Activated naive CD8-positive, alpha-beta T cell treated with anti-CD3 and anti-CD28 coated beads for 36 hours (primary cell): ENCODE data around the gene MAP3K21. TPM values are rescaled to one million over a fixed set of nuclear protein-coding genes. Genes with fewer than 3 reads are reported as not detected.

Experiments used
- DNase-seq: peaks from one replicate; pipeline ENCODE4 v3.0.0; 2021
- H3K27ac Mint-ChIP-seq: one replicate; pipeline ENCODE4 v1.8.0; 2022; ENCODE audit warnings: mild to moderate bottlenecking, moderate library complexity, mixed read lengths
- H3K27me3 Mint-ChIP-seq: one replicate; pipeline ENCODE4 v1.8.0; 2022; ENCODE audit warnings: mild to moderate bottlenecking, mixed read lengths
- H3K36me3 Mint-ChIP-seq: one replicate; pipeline ENCODE4 v1.8.0; 2021; ENCODE audit warnings: mild to moderate bottlenecking, mixed read lengths
- H3K4me1 Mint-ChIP-seq: one replicate; pipeline ENCODE4 v1.8.0; 2021; ENCODE audit warnings: mixed read lengths
- H3K4me3 Mint-ChIP-seq: one replicate; pipeline ENCODE4 v1.8.0; 2022; ENCODE audit warnings: mild to moderate bottlenecking, moderate library complexity, mixed read lengths
- H3K9me3 Mint-ChIP-seq: one replicate; pipeline ENCODE4 v1.8.0; 2022; ENCODE audit warnings: mixed read lengths
- total RNA-seq, 2 experiments: library from RNA; stranded (reverse); gene quantifications; one replicate each; pipeline ENCODE4 v1.2.3, GENCODE V29; 2021

Gene MAP3K21
- total RNA-seq, result 1 to 10 TPM; 1.6 to 1.9 TPM

DNA sequence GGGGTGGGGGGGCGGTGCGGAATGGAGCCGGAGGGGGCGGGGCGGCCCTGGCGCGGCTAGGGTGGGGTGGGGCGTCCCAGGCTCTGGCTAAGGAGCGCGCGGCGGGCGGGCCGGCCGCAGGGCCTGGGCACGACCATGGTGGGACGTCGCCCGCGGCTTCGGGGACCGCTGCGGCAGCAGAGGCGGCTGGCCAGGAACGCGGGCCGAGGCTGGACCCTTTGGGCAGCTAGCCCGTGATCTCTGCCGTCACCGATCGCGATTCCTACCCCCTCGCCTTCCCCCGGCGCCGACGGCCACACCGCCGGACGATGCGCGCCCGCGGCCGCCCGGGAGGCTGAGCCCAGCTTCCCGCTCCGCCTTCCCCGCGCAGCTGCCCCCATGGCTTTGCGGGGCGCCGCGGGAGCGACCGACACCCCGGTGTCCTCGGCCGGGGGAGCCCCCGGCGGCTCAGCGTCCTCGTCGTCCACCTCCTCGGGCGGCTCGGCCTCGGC lies at the start of gene MAP3K21:
Gene MAP3K21, plus strand, starts transcription at position 74 of the 491 bp plus-strand sequence. Its CDS starts 305 bp downstream, at position 379.
- peak within 1 kb of the TSS; percentile 20 for H3K27ac Mint-ChIP-seq
- H3K4me3 Mint-ChIP-seq, result peak within 1 kb of the TSS; percentile 71
- DNase-seq, result no peak
- H3K4me1 Mint-ChIP-seq, result peaks cover 4% of the 10 kb centered on the region
- no peaks in the 10 kb centered on the region for H3K36me3 Mint-ChIP-seq
- H3K27me3 Mint-ChIP-seq, result peaks cover 37% of the 10 kb centered on the region
- no peaks in the 10 kb centered on the region for H3K9me3 Mint-ChIP-seq

DNA sequence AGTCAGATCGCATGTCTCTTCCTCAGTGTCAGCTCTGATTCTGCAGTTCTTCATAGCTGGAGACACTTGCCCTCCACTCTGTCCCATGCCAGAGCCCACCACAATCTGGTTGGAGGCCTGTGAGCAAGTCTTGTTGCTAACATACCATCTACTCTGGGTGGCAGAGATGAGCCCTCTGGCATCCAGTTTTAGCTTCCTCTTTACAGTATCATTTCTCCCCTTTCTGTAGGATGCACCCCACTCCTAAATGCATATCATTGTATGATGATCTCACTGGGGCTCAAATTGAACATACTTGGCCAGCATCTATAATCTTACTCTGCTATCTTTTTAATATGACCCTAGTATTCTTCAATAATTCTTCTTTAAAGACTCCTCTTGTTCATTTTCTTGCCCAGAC lies 48.9 kb upstream of the MAP3K21 start:
- peaks cover 32% of the 10 kb centered on the region for H3K36me3 Mint-ChIP-seq
- H3K4me3 Mint-ChIP-seq, result no peak overlapping the region
- no peak for DNase-seq
- H3K27ac Mint-ChIP-seq, result no peak overlapping the region
- H3K9me3 Mint-ChIP-seq, result peaks cover 1% of the 10 kb centered on the region
- peaks cover 22% of the 10 kb centered on the region for H3K4me1 Mint-ChIP-seq
- H3K27me3 Mint-ChIP-seq, result no peaks in the 10 kb centered on the region

DNA sequence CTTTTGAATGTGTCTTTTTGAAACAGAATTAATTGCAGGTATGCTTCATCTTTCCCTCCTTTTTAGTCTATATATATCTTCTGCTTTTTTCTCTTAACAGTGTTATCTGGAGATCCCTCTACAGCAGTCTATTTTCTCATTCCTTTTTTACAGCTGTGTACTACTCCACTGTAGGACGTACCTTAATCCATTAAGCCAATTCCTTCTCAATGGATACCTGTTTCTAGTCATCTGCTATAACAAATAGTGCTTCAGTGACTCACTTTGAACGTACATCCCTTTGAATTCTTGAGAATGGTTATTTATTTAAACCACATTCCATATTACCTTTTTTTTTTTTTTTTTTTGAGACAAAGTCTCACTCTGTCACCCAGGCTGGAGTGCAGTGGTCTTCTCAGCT lies 47.6 kb upstream of the MAP3K21 start:
- Mint-ChIP-seq H3K4me3 (no peak overlapping the region), H3K36me3 (peaks cover 29% of the 10 kb centered on the region), H3K27ac (no peak overlapping the region), H3K9me3 (peaks cover 1% of the 10 kb centered on the region), H3K27me3 (no peaks in the 10 kb centered on the region), H3K4me1 (peaks cover 27% of the 10 kb centered on the region)
- no peak for DNase-seq

DNA sequence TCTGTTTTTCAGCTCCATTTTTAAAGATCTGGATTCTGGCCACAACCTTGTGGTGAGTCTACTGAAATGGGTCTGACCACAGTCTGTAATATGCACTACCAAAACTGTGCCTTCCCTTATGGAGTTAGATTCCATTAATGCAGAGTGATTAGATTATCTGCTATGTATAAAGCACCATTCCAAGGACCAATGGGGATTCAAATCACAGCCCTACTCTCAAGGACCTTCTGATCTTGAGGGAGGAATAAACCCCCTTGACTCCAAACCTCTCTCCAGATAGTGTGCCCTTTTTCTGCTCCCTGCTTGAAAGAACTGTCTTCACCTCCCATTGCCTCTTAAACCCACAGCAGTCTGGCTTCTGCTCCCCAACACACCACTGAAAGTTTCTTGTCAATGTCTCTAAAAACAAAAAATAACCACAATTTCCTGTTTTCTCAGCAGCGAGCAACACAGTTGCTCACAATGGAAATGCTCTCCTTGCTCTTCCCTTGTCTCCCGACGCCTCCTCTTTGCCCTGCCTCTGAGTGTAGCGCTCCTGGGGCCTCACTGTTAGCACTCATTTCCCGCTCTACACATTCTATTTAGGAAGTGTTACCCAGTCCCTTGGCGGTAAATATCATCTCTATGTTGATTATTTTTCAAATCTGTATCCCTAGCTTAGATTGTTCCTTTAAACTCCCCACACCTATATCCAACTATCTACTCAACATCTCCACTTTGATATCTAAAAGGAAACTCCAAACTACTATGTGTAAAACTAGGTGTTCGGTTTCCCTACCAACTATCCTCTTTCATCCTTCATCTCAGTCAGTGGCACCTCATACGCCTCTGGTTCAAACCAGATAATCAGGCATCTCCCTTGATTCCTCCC lies 45.6 kb upstream of the MAP3K21 start:
- H3K27ac Mint-ChIP-seq, result peak overlapping the region; percentile 57
- H3K4me3 Mint-ChIP-seq, result peak overlapping the region; percentile 8
- H3K36me3 Mint-ChIP-seq, result peaks cover 27% of the 10 kb centered on the region
- H3K9me3 Mint-ChIP-seq, result peaks cover 1% of the 10 kb centered on the region
- DNase-seq, result peak; percentile 8
- H3K4me1 Mint-ChIP-seq, result peaks cover 27% of the 10 kb centered on the region
- H3K27me3 Mint-ChIP-seq, result no peaks in the 10 kb centered on the region

DNA sequence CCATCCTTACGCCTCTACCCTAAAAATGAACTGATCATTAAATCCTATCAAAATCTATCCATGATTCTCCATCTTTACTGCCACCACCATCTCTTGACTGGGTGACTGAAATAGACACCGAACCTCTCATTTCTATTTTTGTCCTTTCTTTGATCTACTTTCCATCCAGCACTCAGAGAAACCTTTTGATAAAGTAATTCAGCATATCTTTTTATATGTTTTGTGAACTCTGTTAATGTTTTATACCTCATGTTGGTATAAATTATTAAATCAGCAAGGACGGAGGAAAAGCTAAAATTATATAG lies 45.0 kb upstream of the MAP3K21 start:
- peaks cover 27% of the 10 kb centered on the region for H3K36me3 Mint-ChIP-seq
- peak overlapping the region; percentile 8 for H3K4me3 Mint-ChIP-seq
- H3K27ac Mint-ChIP-seq, result peak overlapping the region; percentile 57
- H3K4me1 Mint-ChIP-seq, result peaks cover 27% of the 10 kb centered on the region
- peaks cover 1% of the 10 kb centered on the region for H3K9me3 Mint-ChIP-seq
- H3K27me3 Mint-ChIP-seq, result no peaks in the 10 kb centered on the region
- no peak for DNase-seq

DNA sequence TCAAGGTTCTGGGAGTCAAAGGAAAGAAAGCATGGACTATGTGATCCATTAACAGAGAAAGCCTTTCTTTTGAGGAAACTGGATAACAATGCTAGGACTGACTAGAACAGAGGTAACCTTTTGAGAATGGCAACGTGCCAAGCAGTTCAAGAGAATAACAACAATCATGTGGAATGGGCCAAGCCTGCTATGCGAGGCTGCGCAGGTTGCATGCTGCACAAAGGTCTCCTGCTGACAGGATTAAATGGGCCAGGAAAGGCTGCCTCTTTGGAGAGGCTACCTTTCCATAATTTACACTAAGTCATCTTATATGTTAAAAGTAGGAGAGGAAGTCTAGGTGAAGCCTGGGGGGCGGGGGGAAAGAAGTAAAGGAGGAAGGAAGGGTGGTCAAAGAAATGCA lies 37.8 kb upstream of the MAP3K21 start:
- Mint-ChIP-seq H3K27ac (no peak overlapping the region), H3K4me3 (no peak overlapping the region), H3K9me3 (no peaks in the 10 kb centered on the region), H3K4me1 (peaks cover 18% of the 10 kb centered on the region), H3K27me3 (no peaks in the 10 kb centered on the region), H3K36me3 (peaks cover 37% of the 10 kb centered on the region)
- DNase-seq, result no peak

DNA sequence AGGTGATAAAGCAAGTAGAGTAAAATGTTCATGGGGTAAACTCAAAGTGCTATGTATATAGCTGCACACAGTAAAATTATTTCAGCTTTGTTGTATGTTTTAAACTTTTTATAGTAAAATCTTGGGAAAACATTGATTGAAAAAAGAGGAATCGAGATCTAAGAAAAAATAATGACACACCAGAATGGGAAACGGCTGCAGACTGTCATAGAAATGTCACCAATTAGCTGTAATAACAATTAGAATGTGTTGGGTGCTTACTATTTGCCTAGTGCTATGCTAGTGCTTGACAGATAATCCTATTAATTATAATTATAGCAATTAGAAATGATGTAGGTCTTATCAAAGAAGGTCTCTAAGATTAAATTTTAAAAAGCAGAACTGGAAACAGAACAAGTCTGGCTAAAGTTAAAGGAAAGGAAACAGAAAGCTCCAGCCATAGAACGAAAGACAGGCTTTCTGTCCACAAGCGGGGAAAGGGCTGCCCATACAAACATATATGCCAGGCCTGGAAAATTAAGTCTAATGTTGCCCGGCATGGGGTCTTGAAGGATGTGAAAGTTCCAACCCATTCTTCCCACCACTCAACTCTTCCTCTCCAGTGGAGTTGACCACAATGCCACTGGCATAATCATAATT lies 37.0 kb upstream of the MAP3K21 start:
- H3K36me3 Mint-ChIP-seq, result peaks cover 34% of the 10 kb centered on the region
- no peak overlapping the region for H3K27ac Mint-ChIP-seq
- no peak overlapping the region for H3K4me3 Mint-ChIP-seq
- H3K27me3 Mint-ChIP-seq, result no peaks in the 10 kb centered on the region
- no peak for DNase-seq
- H3K4me1 Mint-ChIP-seq, result peaks cover 22% of the 10 kb centered on the region
- no peaks in the 10 kb centered on the region for H3K9me3 Mint-ChIP-seq

DNA sequence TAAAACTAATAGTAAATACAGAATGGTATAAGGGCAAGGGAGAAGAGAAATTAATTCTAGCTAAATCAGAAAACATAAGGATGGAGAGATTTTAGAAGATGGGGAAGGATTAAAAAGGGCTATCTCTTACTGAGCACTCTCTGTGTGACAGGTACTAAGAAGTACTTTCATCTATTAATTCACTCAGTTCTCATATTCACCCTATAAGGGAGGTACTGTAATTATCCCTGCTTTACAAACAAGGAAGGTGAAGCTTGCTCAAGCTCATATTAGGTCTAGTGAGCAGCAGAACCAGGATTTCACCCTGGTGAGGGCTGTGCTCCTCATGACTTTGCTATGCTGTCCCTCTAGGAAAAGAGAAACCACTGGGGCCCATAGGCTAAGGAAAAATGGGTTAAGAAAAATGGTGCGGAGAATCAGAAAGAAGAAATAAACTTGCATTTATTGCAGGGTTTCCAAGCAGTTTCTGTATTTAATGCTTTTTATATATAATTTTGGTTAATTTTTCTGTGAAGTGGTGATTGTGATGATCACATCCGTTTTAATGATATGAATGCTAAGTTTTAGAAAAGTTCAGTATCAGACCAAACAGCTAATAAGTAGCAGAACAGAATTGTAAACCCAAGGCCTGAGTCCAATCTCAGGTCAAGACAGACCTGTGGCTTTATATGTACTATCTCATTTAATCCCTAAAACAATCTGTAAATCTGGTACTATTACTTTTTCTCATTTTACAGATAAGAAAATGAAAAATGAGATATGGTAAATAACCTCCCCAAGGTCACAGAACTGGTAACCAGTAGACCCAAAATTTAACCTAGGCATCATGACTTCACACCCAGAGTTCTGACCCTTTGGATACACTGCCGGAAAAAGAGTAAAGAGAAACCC lies 33.7 kb upstream of the MAP3K21 start:
- no peak for DNase-seq
- Mint-ChIP-seq H3K27me3 (no peaks in the 10 kb centered on the region), H3K4me3 (peak overlapping the region; percentile 96), H3K36me3 (peaks cover 14% of the 10 kb centered on the region), H3K4me1 (peaks cover 26% of the 10 kb centered on the region), H3K27ac (no peak overlapping the region), H3K9me3 (no peaks in the 10 kb centered on the region)

DNA sequence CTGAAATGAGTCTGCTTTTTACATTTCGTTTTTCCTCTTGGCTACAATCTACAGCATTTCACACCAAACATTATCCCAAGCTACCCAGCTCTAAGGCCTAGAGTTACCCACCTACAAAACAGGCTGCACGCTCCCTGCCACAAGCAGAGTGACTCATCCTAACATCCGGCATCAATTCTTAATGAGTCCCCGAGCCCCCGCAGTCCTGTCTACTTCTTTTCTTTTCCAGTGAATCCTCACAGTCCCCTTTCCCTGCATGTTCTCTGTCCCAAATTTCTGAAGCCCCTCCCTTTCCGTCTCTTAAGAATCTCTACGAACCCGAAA lies 32.6 kb upstream of the MAP3K21 start:
- DNase-seq, result peak; percentile 24
- Mint-ChIP-seq H3K36me3 (peaks cover 3% of the 10 kb centered on the region), H3K9me3 (no peaks in the 10 kb centered on the region), H3K4me3 (peak overlapping the region; percentile 96), H3K27me3 (no peaks in the 10 kb centered on the region), H3K27ac (peak overlapping the region; percentile 94), H3K4me1 (peaks cover 26% of the 10 kb centered on the region)

DNA sequence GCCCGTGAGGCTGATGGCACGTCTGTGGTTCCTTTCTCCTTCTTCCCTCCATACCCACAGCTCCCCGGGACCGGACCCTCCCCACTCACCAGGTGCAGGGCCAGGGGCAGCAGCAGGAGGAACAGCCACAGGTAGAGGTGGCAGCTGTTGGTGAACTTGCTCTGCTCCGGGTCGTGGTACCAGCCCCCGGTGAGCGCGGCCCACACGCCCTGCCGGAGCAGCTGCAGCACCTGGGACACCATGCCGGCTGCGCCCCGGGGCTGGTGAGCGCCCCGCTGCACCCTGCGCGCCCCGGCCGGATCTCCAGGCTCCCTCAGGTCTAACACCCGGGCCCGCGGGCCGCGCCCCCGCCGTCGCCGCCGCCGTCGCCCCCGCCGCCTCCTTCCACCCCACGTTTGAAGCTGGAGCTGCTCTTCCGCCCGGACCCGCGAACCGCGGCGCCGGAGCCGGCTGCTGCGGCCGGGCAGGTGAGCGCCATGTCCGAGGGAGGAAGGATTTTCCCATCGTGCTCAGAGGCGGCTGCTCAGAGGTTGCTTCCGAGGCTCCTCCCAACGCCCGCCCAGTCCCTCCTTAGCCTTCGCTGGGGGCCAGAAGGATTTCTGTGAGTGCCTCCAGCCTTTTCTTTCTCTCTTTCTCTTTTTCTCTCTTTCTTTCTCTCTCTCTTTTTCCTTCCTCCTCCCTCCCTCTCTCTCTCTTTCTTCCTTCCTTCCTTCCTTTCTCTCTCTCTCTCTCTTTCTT lies 32.1 kb upstream of the MAP3K21 start, which contains the start of gene PCNX2:
Gene PCNX2, minus strand, starts transcription at position 489 of the 738 bp plus-strand sequence. Its CDS starts 247 bp downstream, at position 242.
- peaks cover 26% of the 10 kb centered on the region for H3K4me1 Mint-ChIP-seq
- no peaks in the 10 kb centered on the region for H3K36me3 Mint-ChIP-seq
- peak within 1 kb of the TSS; percentile 96 for H3K4me3 Mint-ChIP-seq
- H3K27ac Mint-ChIP-seq, result peak within 1 kb of the TSS; percentile 94
- no peaks in the 10 kb centered on the region for H3K27me3 Mint-ChIP-seq
- no peaks in the 10 kb centered on the region for H3K9me3 Mint-ChIP-seq
- DNase-seq, result peak; percentile 76

DNA sequence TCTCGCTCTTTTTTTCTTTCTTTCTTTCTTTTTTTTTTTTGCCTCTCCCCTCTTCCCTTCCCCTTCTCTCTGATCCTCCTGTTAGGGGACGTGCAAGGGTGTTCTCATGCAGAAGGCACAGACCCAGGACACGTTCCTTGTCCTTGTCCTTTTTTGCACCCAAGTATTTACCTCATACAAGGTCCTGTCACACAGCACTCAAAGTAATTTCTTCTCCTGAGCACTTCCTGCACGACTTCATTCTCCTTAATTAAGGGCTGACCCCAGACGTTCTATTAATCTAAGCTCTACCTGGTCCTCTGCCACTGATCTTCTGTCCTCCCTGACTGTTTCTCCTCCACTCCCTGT lies 31.6 kb upstream of the MAP3K21 start:
- no peaks in the 10 kb centered on the region for H3K27me3 Mint-ChIP-seq
- no peaks in the 10 kb centered on the region for H3K9me3 Mint-ChIP-seq
- H3K4me1 Mint-ChIP-seq, result peaks cover 26% of the 10 kb centered on the region
- H3K27ac Mint-ChIP-seq, result peak overlapping the region; percentile 85
- DNase-seq, result no peak
- no peaks in the 10 kb centered on the region for H3K36me3 Mint-ChIP-seq
- peak overlapping the region; percentile 96 for H3K4me3 Mint-ChIP-seq

DNA sequence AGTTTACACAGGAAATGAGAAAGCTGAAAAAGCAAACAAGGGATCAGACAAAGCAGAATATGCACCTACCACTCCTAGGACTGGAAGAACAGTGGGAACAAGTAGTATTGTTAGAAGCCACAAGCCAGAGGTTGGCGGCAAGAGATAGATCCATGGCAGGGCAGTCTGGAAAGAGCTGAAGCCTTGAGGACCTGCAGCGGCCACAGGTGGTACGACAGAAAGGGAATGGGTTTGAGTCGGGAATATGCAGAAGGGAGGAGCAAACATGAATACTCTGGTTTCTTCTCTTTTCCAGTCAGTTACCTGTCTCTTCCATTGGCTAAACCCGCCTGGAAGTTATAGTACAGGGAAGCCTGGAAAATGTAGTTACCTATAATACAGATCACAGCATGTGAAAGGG lies 28.1 kb upstream of the MAP3K21 start:
- no peak for DNase-seq
- Mint-ChIP-seq H3K27ac (no peak overlapping the region), H3K27me3 (peaks cover 3% of the 10 kb centered on the region), H3K36me3 (no peaks in the 10 kb centered on the region), H3K4me3 (no peak overlapping the region), H3K9me3 (no peaks in the 10 kb centered on the region), H3K4me1 (peaks cover 10% of the 10 kb centered on the region)

DNA sequence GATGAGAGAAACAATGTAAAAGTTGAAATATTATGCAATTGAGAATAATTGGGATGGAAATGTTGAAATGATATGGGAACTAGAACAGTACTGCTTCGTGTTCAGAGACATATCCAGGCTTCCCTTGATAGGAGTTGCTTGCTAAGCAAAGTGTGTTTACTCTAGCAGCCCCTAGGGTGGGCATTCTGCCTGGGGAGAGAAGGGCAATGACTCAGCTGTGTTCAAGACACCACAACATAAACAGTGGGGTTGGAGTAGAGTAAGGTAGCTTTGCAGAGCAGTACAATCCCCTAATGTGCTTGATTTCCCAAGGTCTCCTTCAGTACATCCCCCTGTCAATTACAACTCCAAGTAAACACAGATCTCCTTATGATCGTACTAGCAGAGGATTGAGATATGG lies 27.2 kb upstream of the MAP3K21 start:
- Mint-ChIP-seq H3K27ac (no peak overlapping the region), H3K27me3 (peaks cover 4% of the 10 kb centered on the region), H3K4me3 (no peak overlapping the region), H3K36me3 (no peaks in the 10 kb centered on the region), H3K4me1 (peaks cover 4% of the 10 kb centered on the region), H3K9me3 (no peaks in the 10 kb centered on the region)
- DNase-seq, result no peak

DNA sequence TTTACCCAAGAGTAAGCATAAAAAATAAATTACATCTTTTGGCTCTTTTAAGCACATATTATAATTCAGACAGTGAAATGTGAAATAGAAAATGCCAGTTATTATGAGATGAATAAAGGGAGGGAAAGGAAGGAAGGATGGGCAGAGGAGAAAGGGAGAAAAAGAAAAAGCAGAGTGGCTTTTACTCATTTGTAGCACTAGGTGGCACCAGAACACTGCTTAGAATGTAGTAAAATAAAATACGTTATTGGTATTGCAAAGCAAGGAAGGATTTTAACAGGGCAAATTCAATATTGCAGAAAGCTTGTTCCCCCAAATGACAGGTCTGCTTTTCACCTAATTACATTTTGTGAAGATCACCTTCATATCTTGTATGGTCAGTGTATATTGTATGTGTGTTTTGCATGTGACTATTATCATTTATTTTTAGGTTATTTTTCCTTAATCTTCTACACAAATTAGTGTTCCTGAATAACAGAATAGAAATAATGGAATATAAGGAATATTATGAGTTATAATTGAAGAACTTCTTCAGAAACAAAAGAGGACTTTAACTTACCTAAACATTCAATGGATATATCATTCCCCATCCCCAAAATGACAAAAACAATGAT lies 22.9 kb upstream of the MAP3K21 start:
- no peak for DNase-seq
- peaks cover 22% of the 10 kb centered on the region for H3K27me3 Mint-ChIP-seq
- H3K9me3 Mint-ChIP-seq, result no peaks in the 10 kb centered on the region
- H3K4me1 Mint-ChIP-seq, result no peaks in the 10 kb centered on the region
- H3K36me3 Mint-ChIP-seq, result no peaks in the 10 kb centered on the region
- H3K27ac Mint-ChIP-seq, result no peak overlapping the region
- H3K4me3 Mint-ChIP-seq, result no peak overlapping the region
